Measurements from ENCODE around the gene GABRG3. TPM values are rescaled to one million over a fixed set of nuclear protein-coding genes. Genes with fewer than 3 reads are reported as not detected.

The GABRG3 gene
- polyA plus RNA-seq, 2 of the 4 experiments (the other 2 are of a cell fraction), result 0.08 to 0.18 TPM

GRCh38 chr15:27223179-27223578, 252.2 kb downstream of the GABRG3 start:
- Histone ChIP-seq H3K4me2 (peak overlapping the region; percentile 68), H3K4me3 (no peak overlapping the region), H3K9me3 (no peaks in the 10 kb centered on the region), H3K27ac (peak overlapping the region; percentile 50 to 71; a peak in 5 of 6 replicates), H3K4me1 (peaks cover 29% of the 10 kb centered on the region)
- CTCF ChIA-PET, result no interaction called here
- no peak for TF ChIP-seq NFE2L2 (conservative IDR thresholded peaks at IDR 0.05; ENCODE audit: low read length)
- no peak for ATAC-seq
- WGBS (ENCODE audit: missing lambda C conversion rate), result 18% methylated on average over 2 of the region's 2 CpGs
- FAIRE-seq, result no peak
- POLR2A ChIA-PET, result no interaction called here
- DNase-seq (ENCODE audit: low read depth in 1 of 2, low spot score in 1 of 2), result no peak

DNA sequence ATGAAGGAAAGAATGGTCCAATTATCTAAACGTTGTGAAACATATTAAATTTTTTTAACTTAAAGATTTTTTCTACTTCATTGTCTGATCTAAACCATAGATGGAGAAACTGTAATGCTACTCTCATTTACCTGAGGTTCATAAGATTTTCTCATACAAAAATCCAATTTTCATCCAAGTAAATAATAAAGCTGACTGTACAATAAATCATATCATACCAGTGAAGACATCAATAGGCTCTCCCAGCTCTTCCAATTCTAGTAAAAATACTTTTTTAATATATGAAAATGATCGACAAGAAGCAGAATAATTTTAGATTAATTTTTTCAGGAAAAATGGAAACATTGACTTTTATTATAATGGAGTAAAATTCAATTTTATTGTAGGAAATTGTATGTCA, 260.8 kb downstream of the GABRG3 start:
- H3K9me3 ChIP-seq, result no peaks in the 10 kb centered on the region
- no peak overlapping the region for H3K4me2 ChIP-seq
- DNase-seq (ENCODE audit: low read depth in 1 of 2, low spot score in 1 of 2) (no peak), FAIRE-seq (no peak), ATAC-seq (no peak)
- 13% methylated on average over 2 of the region's 2 CpGs for WGBS (ENCODE audit: missing lambda C conversion rate)
- TF ChIP-seq NPAS2 (CRISPR knock-in tag; IDR thresholded peaks at IDR 0.05; ENCODE audit: borderline replicate concordance), result no peak
- TF ChIP-seq TP53 (CRISPR knock-in tag; IDR thresholded peaks at IDR 0.05), result no peak
- TF ChIP-seq USF2 (IDR thresholded peaks at IDR 0.05), result no peak
- no peak for TF ChIP-seq EP300 (IDR thresholded peaks at IDR 0.05)
- CTCF ChIA-PET, result interaction anchor here (1.0 kb wide), 1 partner anchor 10 kb away, joined by 3 read pairs; no protein-coding TSS in a partner anchor
- H3K4me3 ChIP-seq, result no peak overlapping the region
- no peaks in the 10 kb centered on the region for H3K4me1 ChIP-seq
- POLR2A ChIA-PET, result no interaction called here
- no peak overlapping the region for H3K27ac ChIP-seq

- DNase-seq (ENCODE audit: low read depth in 1 of 2, low spot score in 1 of 2) (no peak), FAIRE-seq (no peak), ATAC-seq (no peak)
- Histone ChIP-seq H3K4me1 (no peaks in the 10 kb centered on the region), H3K4me2 (no peak overlapping the region), H3K9me3 (no peaks in the 10 kb centered on the region), H3K4me3 (no peak overlapping the region), H3K27ac (no peak overlapping the region)
- 17% methylated on average over 4 of the region's 4 CpGs for WGBS (ENCODE audit: missing lambda C conversion rate)
- ChIA-PET POLR2A (no interaction called here), CTCF (interaction anchor here (1.0 kb wide), 1 partner anchor 9 kb away, joined by 3 read pairs; no protein-coding TSS in a partner anchor)
- TF ChIP-seq POLR2AphosphoS2 (conservative IDR thresholded peaks at IDR 0.05; ENCODE audit: low read length) (no peak), RFX5 (IDR thresholded peaks at IDR 0.05) (no peak), HDAC2 (IDR thresholded peaks at IDR 0.05) (no peak), FOXS1 (CRISPR knock-in tag; IDR thresholded peaks at IDR 0.05) (no peak), NR3C1 (IDR thresholded peaks at IDR 0.05) (no peak), CBX8 (IDR thresholded peaks at IDR 0.05) (no peak), KDM1A (IDR thresholded peaks at IDR 0.05; ENCODE audit: low read depth) (no peak), HOXB5 (CRISPR knock-in tag; IDR thresholded peaks at IDR 0.05) (no peak), JUNB (IDR thresholded peaks at IDR 0.05) (no peak), EHF (CRISPR knock-in tag; IDR thresholded peaks at IDR 0.05) (no peak), EP300 (IDR thresholded peaks at IDR 0.05) (no peak), PHF8 (IDR thresholded peaks at IDR 0.05; ENCODE audit: borderline replicate concordance, low read depth) (no peak), HOXB13 (CRISPR knock-in tag; IDR thresholded peaks at IDR 0.05; ENCODE audit: low read depth) (no peak), KDM5A (IDR thresholded peaks at IDR 0.05) (no peak), CHD2 (IDR thresholded peaks at IDR 0.05; ENCODE audit: low read length, partially characterized antibody) (no peak), RCOR1 (IDR thresholded peaks at IDR 0.05; ENCODE audit: low read depth, low read length) (no peak), RNF2 (IDR thresholded peaks at IDR 0.05; ENCODE audit: borderline replicate concordance, low read depth) (no peak)
Measured at GRCh38 chr15:27232876-27233275, 261.9 kb downstream of the GABRG3 start.

DNA sequence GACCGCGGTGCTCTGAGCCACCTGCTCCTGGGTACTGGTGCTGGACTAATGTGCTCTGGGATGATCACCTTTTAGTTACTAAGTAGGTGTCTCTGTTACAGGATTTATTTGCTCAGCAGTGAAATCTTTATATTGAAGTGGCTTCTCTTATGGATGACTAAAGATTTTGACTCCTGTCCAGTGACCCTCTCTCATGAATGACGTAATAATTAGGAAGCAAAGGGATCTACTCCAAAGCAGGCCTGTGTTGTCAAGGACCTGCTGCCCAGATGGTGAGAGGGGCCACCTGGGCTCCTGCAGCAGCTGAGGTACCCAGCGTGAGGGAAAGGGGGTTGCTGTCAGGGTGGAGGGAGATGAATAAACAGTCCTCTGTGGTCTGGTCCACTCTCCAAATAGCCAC, 263.6 kb downstream of the GABRG3 start:
- ChIA-PET POLR2A (no interaction called here), CTCF (interaction anchor here (0.5 to 0.6 kb wide), 2 partner anchors 339 to 1726 kb away, joined by 3 read pairs; no protein-coding TSS in a partner anchor)
- Histone ChIP-seq H3K4me3 (no peak overlapping the region), H3K27ac (no peak overlapping the region), H3K4me1 (no peaks in the 10 kb centered on the region), H3K4me2 (no peak overlapping the region), H3K9me3 (no peaks in the 10 kb centered on the region)
- no peak for DNase-seq (ENCODE audit: low read depth in 1 of 2, low spot score in 1 of 2)
- FAIRE-seq, result no peak
- no peak for TF ChIP-seq HOXB13 (CRISPR knock-in tag; IDR thresholded peaks at IDR 0.05; ENCODE audit: low read depth)
- no peak for TF ChIP-seq JUN (IDR thresholded peaks at IDR 0.05)
- TF ChIP-seq, protein P1, sequence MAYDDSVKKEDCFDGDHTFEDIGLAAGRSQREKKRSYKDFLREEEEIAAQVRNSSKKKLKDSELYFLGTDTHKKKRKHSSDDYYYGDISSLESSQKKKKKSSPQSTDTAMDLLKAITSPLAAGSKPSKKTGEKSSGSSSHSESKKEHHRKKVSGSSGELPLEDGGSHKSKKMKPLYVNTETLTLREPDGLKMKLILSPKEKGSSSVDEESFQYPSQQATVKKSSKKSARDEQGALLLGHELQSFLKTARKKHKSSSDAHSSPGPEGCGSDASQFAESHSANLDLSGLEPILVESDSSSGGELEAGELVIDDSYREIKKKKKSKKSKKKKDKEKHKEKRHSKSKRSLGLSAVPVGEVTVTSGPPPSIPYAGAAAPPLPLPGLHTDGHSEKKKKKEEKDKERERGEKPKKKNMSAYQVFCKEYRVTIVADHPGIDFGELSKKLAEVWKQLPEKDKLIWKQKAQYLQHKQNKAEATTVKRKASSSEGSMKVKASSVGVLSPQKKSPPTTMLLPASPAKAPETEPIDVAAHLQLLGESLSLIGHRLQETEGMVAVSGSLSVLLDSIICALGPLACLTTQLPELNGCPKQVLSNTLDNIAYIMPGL (CRISPR knock-in tag; IDR thresholded peaks at IDR 0.05; ENCODE audit: borderline replicate concordance), result no peak
- TF ChIP-seq HOXB5 (CRISPR knock-in tag; IDR thresholded peaks at IDR 0.05), result no peak
- no peak for TF ChIP-seq MYC (IDR thresholded peaks at IDR 0.05; ENCODE audit: borderline replicate concordance, low read length)
- TF ChIP-seq GATA3 (IDR thresholded peaks at IDR 0.05; ENCODE audit: borderline replicate concordance), result no peak
- no peak for TF ChIP-seq ZNF302 (CRISPR knock-in tag; IDR thresholded peaks at IDR 0.05)
- no peak for TF ChIP-seq ZFP36 (IDR thresholded peaks at IDR 0.05; ENCODE audit: borderline replicate concordance, partially characterized antibody)
- WGBS (ENCODE audit: missing lambda C conversion rate), result 61% methylated on average over 4 of the region's 4 CpGs
- no peak for ATAC-seq
